GM10847 (cell line): ENCODE measurements around the gene MYO7A.

Experiments used
- POLR2A ChIP-seq: IDR thresholded peaks from 2 replicates; pipeline ENCODE4 v1.6.1; 2011; ENCODE audit not compliant: insufficient read length; ENCODE audit errors: extremely low read depth

Gene MYO7A

GRCh38 chr11:77153276-77154185 is 25.5 kb downstream of the MYO7A start:
- no peak for TF ChIP-seq POLR2A

- TF ChIP-seq POLR2A = no peak
Measured at GRCh38 chr11:77154381-77155081, 26.5 kb downstream of the MYO7A start.

- TF ChIP-seq POLR2A = no peak
Measured at GRCh38 chr11:77155082-77155475, 27.0 kb downstream of the MYO7A start.

- TF ChIP-seq POLR2A = no peak
Measured at GRCh38 chr11:77155556-77156130, 27.6 kb downstream of the MYO7A start.

GRCh38 chr11:77156396-77157195 is 28.6 kb downstream of the MYO7A start:
- TF ChIP-seq POLR2A = no peak

- TF ChIP-seq POLR2A = no peak
Measured at GRCh38 chr11:77158041-77158695, 30.1 kb downstream of the MYO7A start.

GRCh38 chr11:77159219-77159936 is 31.3 kb downstream of the MYO7A start:
- TF ChIP-seq POLR2A = no peak

GRCh38 chr11:77159937-77160495 is 32.0 kb downstream of the MYO7A start:
- TF ChIP-seq POLR2A = no peak

- no peak for TF ChIP-seq POLR2A
Measured at GRCh38 chr11:77163271-77163670, 35.2 kb downstream of the MYO7A start.

GRCh38 chr11:77165066-77165465 is 37.0 kb downstream of the MYO7A start:
- TF ChIP-seq POLR2A = no peak

- TF ChIP-seq POLR2A = no peak
Measured at GRCh38 chr11:77166021-77166420, 38.0 kb downstream of the MYO7A start.

- TF ChIP-seq POLR2A = no peak
Measured at GRCh38 chr11:77167111-77167626, 39.1 kb downstream of the MYO7A start.

- TF ChIP-seq POLR2A = no peak
Measured at GRCh38 chr11:77167791-77168190, 39.7 kb downstream of the MYO7A start.
